GM13977 (cell line): ENCODE data around the gene ZNF845.

Experiments
- DNase-seq: peaks from one replicate; pipeline ENCODE4 v3.0.0; 2012; ENCODE audit warnings: low spot score
- in situ Hi-C: fragments of 300-500 bp; cut with MboI; formaldehyde crosslinking; loops from one replicate; pipeline ENCODE4 v1.12.0; 2022; ENCODE audit warnings: low sequenced_read_pairs, low pct_unique_long_range_greater_than_20kb, mixed read lengths, inconsistent platforms; ENCODE audit not compliant: unreplicated experiment
- TF ChIP-seq, protein P1 (sequence below): IDR thresholded peaks from 2 replicates; pipeline ENCODE4 v1.5.1; 2012; ENCODE audit warnings: mild to moderate bottlenecking, control low read depth; ENCODE audit not compliant: insufficient read depth; ENCODE audit errors: extremely low read depth, missing control alignments

ZNF845 gene

DNA sequence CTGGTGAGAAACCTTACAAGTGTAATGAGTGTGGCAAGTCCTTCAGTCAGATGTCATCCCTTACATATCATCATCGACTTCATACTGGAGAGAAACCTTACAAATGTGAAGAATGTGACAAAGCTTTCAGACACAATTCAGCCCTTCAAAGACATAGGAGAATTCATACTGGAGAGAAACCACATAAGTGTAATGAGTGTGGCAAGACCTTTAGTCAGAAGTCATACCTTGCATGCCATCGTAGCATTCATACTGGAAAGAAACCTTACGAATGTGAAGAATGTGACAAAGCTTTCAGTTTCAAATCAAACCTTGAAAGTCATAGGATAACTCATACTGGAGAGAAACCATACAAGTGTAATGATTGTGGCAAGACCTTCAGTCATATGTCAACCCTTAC lies 47.8 kb downstream of the ZNF845 start:
- TF ChIP-seq, protein P1, sequence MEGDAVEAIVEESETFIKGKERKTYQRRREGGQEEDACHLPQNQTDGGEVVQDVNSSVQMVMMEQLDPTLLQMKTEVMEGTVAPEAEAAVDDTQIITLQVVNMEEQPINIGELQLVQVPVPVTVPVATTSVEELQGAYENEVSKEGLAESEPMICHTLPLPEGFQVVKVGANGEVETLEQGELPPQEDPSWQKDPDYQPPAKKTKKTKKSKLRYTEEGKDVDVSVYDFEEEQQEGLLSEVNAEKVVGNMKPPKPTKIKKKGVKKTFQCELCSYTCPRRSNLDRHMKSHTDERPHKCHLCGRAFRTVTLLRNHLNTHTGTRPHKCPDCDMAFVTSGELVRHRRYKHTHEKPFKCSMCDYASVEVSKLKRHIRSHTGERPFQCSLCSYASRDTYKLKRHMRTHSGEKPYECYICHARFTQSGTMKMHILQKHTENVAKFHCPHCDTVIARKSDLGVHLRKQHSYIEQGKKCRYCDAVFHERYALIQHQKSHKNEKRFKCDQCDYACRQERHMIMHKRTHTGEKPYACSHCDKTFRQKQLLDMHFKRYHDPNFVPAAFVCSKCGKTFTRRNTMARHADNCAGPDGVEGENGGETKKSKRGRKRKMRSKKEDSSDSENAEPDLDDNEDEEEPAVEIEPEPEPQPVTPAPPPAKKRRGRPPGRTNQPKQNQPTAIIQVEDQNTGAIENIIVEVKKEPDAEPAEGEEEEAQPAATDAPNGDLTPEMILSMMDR, result no peak
- in situ Hi-C loops, result no loop called here

DNA sequence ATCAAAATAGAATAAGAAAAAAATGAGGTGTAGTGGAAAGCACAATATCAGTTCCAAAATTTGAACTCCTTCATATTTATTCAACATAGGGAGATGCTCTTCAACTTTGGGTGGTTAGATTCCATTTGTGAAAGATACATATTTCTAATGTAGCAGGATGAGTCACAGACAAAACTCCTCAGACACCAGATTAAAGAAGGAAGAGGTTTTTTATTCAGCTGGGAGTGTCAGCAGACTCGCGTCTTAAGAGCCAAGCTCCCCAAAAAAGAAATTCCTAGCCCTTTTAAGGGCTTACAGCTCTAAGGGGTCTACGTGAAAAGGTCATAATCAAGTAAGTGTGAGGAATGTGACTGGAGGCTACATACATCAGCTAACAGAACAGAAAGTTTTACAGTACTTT lies 54.6 kb downstream of the ZNF845 start:
- TF ChIP-seq, protein P1, result no peak
- in situ Hi-C loops, result no loop called here
- DNase-seq, result no peak

More for the DNA sequence above, 47.8 kb downstream of the ZNF845 start:
- no peak for DNase-seq

DNA sequence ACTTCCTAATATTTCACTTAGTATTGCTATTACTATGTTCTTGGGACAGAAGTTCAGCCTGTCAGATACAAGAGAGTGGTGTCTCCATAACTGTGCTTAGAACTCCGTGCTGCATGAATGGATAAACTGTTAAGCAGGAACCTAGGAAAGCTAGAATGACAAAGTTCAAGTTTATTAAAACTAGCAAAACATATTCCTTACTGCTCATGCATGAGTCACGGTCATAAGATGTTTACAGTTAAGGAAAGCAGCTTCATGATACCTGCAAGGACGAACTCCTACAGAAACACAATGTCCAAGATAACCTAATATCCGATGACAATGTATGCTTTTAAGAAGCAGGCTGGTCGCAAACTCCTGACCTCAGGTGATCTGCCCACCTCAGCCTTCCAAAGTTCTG lies 55.4 kb downstream of the ZNF845 start:
- TF ChIP-seq, protein P1, result no peak
- DNase-seq, result no peak
- in situ Hi-C loops, result no loop called here

DNA sequence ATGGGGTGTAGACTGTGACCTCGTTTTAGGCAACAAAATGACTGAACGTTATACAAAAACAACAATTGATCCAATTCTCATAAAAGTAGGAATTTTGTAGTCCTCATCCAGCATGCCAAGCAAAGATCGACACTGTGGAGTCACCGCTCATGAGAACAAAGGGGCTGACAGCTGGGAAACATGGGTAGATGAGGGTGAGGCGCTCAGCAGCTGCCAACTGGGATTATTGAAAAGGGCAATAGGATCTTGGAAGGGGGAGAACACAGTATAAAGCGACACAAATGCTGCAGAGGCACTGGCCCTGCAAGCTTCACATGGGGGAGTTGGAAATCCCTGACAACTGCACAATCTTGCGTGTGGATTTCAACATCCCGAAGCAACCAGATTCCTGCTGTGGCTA lies 56.0 kb downstream of the ZNF845 start:
- DNase-seq, result no peak
- in situ Hi-C loops, result no loop called here
- TF ChIP-seq, protein P1, result no peak

DNA sequence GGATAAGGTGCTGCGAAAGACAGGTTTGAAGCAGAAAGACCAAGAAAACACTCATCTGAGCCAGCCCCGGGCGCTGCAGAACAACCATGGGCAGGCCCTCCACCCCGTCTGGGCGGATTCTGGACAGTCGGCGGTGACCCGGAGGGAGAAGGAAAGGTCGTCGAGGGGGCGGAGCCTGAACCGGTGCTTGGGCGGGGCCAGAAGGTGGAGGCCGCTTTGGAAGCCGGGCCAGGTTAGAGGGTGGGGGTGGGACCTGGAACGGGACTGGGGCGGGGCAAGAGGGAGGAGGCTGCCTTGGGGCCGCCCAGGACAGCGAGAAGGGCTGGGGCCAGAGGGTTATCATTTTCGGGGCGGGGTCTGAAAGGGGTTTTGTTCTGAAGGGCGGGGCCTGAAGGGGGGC lies 56.4 kb downstream of the ZNF845 start:
- in situ Hi-C loops, result no loop called here
- DNase-seq, result no peak
- TF ChIP-seq, protein P1, result no peak

DNA sequence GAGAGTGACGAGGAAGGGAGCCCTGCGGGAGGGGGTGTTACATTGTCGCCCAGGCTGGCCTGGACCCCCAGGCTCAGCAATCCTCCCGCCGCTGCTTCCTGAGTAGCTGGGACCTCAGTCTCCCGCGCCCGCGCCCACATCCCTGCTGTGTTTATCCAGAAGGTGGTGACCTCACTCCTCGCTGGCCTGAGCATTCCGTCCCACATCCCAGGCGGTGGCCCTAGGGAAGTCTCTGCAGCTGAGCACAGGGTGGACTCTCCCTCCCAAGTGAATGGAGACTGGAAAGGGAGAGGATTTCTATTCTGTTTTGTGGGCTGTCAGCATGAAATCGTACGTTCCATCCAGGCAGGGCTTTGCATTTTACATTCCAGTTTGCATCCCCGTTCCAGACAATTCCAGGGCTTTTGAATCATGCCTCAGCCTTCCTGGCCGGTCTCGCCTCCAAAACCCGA lies 61.0 kb downstream of the ZNF845 start:
- no peak for DNase-seq
- TF ChIP-seq, protein P1, result no peak
- in situ Hi-C loops, result no loop called here
